KMS-11 (cell line): ENCODE results near the gene TOP1.

Source experiments
- H2AFZ ChIP-seq: fragments of 200-600 bp; sonication (generic); 2 replicates; pipeline ENCODE4 v1.6.1; 2016; ENCODE audit warnings: antibody characterized with exemption, mixed run types, low read depth
- H3K27ac ChIP-seq: fragments of 200-600 bp; sonication (generic); 2 replicates; pipeline ENCODE4 v1.6.1; 2016; ENCODE audit warnings: mild to moderate bottlenecking, mixed run types
- H3K27me3 ChIP-seq: fragments of 200-600 bp; sonication (generic); 2 replicates; pipeline ENCODE4 v1.6.1; 2017; ENCODE audit warnings: mild to moderate bottlenecking, low read depth, mixed run types, moderate library complexity; ENCODE audit not compliant: insufficient read depth
- H3K36me3 ChIP-seq: fragments of 200-600 bp; sonication (generic); 2 replicates; pipeline ENCODE4 v1.6.1; 2017; ENCODE audit warnings: mild to moderate bottlenecking, mixed run types; ENCODE audit not compliant: insufficient read depth
- H3K4me1 ChIP-seq: fragments of 200-600 bp; sonication (generic); 2 replicates; pipeline ENCODE4 v1.6.1; 2016; ENCODE audit warnings: mild to moderate bottlenecking, low read depth, mixed run types; ENCODE audit not compliant: poor library complexity, severe bottlenecking
- H3K4me2 ChIP-seq: fragments of 200-600 bp; sonication (generic); 2 replicates; pipeline ENCODE4 v1.7.0; 2016; ENCODE audit warnings: mild to moderate bottlenecking, mixed run types
- H3K4me3 ChIP-seq: fragments of 200-600 bp; sonication (generic); IDR thresholded peaks from 2 replicates; pipeline ENCODE4 v1.6.1; 2017; ENCODE audit warnings: low read depth, low read length, mixed read lengths; ENCODE audit not compliant: insufficient read depth
- H3K79me2 ChIP-seq: fragments of 200-600 bp; sonication (generic); 2 replicates; pipeline ENCODE4 v1.6.1; 2016; ENCODE audit warnings: low read depth, mixed run types; ENCODE audit not compliant: insufficient read depth
- H3K9ac ChIP-seq: fragments of 200-600 bp; sonication (generic); 2 replicates; pipeline ENCODE4 v1.6.1; 2016; ENCODE audit warnings: mild to moderate bottlenecking, mixed run types
- H4K20me1 ChIP-seq: fragments of 200-600 bp; sonication (generic); 2 replicates; pipeline ENCODE4 v1.6.1; 2016; ENCODE audit warnings: mild to moderate bottlenecking, mixed run types; ENCODE audit not compliant: insufficient read depth
- CTCF ChIP-seq: fragments of 200-600 bp; sonication (generic); conservative IDR thresholded peaks from 2 replicates; pipeline ENCODE4 v1.6.1; 2017; ENCODE audit warnings: low read depth, mild to moderate bottlenecking, antibody characterized with exemption, low read length, moderate library complexity, mixed read lengths

Gene TOP1

GRCh38 chr20:40982415-40983145 is 46.0 kb upstream of the TOP1 start:
- Histone ChIP-seq H3K27ac (no peak overlapping the region), H3K27me3 (no peaks in the 10 kb centered on the region), H3K4me1 (peaks cover 22% of the 10 kb centered on the region), H3K36me3 (no peaks in the 10 kb centered on the region), H4K20me1 (no peaks in the 10 kb centered on the region), H2AFZ (no peak overlapping the region), H3K4me2 (no peak overlapping the region; the same call in 1 of the 2 replicates), H3K79me2 (no peaks in the 10 kb centered on the region), H3K9ac (no peak overlapping the region), H3K4me3 (no peak overlapping the region)
- TF ChIP-seq CTCF = no peak

- Histone ChIP-seq H3K9ac (no peak overlapping the region), H3K27ac (no peak overlapping the region), H3K27me3 (no peaks in the 10 kb centered on the region), H3K4me3 (no peak overlapping the region), H3K4me1 (peaks cover 22% of the 10 kb centered on the region), H3K4me2 (no peak overlapping the region), H4K20me1 (no peaks in the 10 kb centered on the region), H3K36me3 (no peaks in the 10 kb centered on the region), H3K79me2 (no peaks in the 10 kb centered on the region), H2AFZ (no peak overlapping the region)
- TF ChIP-seq CTCF = no peak
Measured at GRCh38 chr20:40983898-40984297, 44.7 kb upstream of the TOP1 start.

- H3K4me1 ChIP-seq = peaks cover 22% of the 10 kb centered on the region
- no peak overlapping the region for H3K27ac ChIP-seq
- H2AFZ ChIP-seq = no peak overlapping the region
- no peak for TF ChIP-seq CTCF
- H3K4me2 ChIP-seq = no peak overlapping the region
- H3K36me3 ChIP-seq = no peaks in the 10 kb centered on the region
- H3K9ac ChIP-seq = no peak overlapping the region
- no peaks in the 10 kb centered on the region for H4K20me1 ChIP-seq
- H3K79me2 ChIP-seq = no peaks in the 10 kb centered on the region
- H3K27me3 ChIP-seq = no peaks in the 10 kb centered on the region
- H3K4me3 ChIP-seq = no peak overlapping the region
Measured at GRCh38 chr20:40984496-40984895, 44.1 kb upstream of the TOP1 start.

- no peak for TF ChIP-seq CTCF
- Histone ChIP-seq H3K4me1 (peaks cover 38% of the 10 kb centered on the region), H2AFZ (no peak overlapping the region), H3K9ac (no peak overlapping the region), H3K27ac (no peak overlapping the region), H3K27me3 (no peaks in the 10 kb centered on the region), H4K20me1 (no peaks in the 10 kb centered on the region), H3K36me3 (no peaks in the 10 kb centered on the region), H3K4me3 (no peak overlapping the region), H3K4me2 (peak overlapping the region; percentile 29; the same call in 1 of the 2 replicates), H3K79me2 (no peaks in the 10 kb centered on the region)
Measured at GRCh38 chr20:40986774-40987173, 41.8 kb upstream of the TOP1 start.
